ENCODE measurements around the gene RGMA.

The RGMA gene

DNA sequence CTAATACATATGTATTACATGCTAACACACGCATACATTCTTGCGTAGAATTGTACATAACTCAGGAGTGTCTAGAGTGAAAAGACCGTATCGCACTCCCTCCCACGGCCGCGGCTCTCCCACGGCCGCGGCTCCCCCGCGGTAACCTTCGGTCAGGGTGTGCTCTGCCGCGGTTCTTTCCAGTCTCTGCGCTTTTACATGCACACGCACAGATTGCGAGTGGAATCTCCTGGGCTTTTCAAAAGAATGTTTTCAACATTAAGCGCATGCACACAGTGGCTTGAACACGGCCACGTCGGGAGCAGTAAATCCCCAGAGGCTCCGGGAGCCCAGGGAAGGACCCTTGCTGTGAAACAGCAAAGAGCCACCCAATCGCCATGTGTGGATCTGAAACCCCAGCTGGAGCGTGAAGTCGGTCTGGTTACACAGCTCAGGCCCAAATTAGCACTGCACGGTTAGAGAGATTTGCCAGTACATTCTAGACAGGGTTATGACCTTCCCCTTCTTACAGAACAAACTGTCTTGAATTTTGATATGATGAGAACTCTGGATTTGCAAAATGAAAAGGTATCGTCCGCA lies 805 bp upstream of the RGMA start:
- FAIRE-seq: no peak

DNA sequence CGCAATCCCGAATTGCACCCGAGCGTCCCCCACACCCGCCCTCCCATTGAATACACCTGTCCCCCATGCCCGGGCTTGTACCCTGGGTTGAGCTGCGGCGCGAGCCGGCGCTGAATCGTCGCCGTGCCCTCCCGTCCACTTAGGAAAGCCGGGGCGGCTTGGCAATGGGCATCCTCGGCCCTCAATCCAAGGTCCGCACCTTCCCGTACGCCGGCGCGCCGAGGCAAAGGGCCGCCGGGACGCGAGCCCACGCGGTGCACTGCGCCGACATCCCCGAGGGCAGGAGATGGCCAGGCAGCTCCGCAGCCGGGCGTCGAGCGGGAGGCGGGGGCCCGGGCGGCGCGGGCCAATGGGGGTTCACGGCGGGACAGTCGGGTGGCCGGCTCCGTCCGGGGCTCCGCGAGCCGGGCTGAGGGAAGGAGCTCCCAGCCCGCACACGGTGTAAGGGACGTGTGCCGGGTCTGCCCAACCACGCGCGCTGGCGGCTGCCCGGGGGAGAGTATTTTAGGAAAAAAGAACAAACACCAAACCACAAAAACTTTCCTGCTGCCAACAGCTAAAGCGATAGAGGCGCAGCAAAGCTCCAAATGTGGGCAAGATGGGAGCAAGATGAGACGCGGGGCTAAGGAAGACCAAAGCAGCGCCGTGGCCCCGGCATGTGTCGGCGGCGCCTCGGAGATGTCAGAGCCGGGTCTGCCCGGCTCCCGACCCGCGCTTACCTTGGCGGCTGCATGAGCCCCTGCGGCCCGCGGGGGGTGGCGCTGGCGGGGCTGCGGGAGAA lies 621 bp downstream of the RGMA start:
- FAIRE-seq: no peak

DNA sequence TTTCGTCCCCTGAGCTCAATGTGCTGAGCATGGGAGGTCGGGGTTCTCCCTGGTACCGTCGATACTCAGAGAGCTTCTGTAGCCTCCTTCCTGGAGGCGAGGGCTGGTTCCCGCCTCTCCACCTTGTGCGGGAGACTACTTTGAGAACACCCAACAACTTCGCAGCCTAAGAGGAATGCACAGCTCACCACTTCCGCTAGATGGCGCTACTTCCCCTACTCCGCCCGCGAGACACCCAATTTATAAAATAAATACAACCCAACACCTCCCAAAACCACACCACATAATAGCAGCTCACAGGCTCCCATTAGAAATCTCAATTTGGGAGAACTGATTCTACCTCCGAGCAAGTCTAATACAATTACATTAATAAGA lies 1.2 kb downstream of the RGMA start:
- peak; percentile 62 for FAIRE-seq

DNA sequence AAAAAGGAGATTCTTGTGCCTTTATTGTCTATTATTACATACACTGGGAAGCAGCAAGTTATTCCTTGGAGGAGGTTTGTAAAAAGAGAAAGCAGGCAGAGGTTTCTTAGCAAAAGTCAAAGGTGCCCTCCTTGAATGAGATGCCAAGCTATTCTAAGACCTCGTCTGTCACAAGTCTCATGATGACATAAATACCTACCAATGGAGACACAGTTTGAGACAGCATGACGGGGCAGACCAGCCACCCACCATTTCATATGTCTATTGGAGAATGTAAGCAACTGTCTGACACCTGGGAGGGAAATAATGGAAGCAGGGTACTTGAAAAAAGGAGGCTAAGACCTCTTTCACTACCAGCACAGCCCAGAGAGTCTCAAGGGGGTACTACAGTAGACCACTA lies 2.2 kb downstream of the RGMA start:
- FAIRE-seq: no peak

DNA sequence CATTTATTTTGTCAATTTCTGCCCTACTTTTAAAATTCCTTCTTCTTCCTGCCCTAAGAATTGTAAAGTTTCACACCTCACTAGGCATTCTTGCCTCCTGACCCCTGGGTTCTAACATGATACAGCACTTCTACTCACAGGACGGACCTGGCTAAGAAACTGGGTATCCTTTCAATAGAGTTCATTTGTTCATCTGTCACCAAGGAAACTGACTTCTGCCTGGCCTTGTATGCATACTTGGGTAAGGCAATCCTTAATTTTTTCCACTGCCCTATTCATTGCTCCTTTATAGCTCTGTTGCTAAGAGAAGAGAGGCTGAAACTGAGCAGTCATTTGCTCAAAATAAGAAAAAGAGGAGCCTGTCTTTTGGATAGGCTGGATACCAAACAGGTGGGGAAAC lies 3.3 kb downstream of the RGMA start:
- FAIRE-seq: no peak

DNA sequence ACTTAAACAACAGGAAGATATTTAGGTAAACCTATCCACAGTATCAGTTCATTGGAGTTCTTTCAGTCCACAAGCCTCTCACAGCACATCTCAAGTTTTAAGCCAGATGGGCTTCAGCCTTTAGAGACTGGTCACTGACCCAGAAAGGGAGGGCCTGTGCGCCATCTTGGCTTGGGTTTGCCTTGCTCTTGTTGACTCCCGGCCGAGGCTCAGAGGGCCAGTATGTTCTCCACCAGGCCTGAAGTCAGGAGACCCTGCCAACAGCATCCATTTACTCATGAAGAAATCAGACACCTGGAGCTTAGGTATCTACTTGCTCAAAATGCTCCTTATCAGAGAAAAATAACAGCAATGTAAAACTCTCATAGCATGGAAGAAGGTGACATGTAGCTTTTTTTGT lies 6.2 kb downstream of the RGMA start:
- no peak for FAIRE-seq

DNA sequence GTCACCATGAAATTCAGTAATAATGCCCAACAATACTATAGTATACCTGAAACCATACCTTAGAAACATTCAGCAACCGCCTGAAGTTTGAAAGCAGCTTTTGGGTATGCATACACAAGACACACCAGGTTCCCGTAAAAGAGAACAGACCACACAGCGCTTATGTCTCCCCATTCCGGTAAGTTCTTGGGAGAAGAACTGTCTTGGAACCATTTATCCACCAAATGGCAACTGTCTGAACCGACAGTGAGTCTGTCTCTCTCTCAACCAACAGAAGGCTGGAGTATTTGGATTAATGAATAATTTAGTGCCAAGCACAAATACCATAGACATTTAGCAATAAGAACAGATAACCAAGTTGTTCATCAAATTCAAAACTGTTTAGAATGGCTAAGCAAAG lies 7.6 kb downstream of the RGMA start:
- no peak for FAIRE-seq

DNA sequence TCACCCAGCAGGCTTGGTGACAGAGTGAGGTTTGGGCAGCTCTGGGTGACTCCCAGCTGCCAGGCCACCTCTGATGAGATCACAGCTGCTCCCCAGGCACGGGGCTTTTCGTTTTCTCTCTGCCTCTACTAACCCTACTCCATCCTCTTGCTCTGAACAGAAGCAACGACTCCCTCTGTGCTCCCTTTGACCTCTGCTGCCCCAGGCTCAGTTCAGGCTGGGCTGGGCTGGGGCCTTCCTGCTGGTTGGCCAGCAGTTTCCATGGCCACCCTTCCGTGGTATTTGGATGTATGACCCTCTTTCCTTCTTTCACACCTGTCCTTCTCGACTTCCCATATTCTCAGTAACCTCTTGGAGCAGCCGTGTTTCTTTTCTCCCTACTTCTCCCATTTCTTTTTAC lies 8.6 kb downstream of the RGMA start:
- FAIRE-seq: no peak

DNA sequence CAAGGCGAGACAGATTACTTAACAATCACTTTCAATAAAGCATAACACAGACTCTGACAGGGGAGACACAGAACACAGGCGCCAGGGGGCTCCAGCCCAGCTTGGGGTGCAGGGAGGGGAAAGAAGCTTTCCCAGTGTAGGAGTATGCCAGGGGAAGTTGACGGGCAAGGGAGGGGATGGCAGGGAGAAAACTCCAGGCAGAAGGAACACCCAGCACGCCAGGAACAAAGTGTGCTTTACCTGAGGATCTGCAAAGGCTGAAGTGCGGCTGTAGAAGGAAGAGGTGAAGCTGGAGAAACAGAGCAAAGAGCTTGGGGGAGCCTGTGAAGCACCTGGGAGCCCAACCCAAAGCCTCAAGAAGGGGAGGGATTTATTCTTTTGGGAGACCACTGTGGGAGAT lies 12.1 kb downstream of the RGMA start:
- no peak for FAIRE-seq

DNA sequence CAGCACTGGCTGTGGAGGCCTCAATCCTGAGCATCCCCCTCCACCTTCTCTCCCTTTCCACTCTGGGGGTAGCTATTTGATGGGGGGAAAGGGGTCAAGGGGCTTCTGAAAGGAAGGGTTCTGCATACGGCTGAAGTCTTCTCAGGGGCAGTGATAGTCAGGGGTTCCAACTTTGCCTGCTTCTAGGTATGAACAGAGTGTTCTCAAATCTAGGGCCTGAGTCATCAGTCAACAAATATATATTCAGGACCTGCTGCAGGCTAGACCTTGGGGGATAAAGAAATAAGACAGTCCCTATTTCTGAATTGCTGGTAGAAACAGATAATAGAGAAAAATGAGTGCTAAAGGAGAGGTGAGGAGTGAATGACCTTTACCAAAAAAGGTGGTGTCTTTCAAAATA lies 12.8 kb downstream of the RGMA start:
- no peak for FAIRE-seq

DNA sequence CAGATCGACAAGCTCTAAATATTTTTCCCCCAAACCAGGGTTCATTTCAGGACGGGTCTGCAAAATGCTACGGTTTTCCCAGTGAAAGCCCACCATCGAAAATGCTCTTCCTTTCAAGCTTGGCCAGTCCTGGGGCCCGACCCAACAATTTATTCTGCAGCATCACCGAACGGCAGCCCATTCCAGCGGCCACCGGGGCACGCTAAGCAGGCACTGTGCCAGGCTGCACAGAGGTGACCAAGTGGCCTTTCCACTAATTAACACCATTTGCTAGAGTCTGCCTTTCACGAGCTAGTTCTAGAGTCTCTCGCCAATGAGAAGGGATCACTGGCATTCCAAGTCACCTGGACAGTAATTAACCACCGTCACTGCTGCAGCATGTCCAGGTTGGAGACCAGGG lies 14.4 kb downstream of the RGMA start:
- no peak for FAIRE-seq

DNA sequence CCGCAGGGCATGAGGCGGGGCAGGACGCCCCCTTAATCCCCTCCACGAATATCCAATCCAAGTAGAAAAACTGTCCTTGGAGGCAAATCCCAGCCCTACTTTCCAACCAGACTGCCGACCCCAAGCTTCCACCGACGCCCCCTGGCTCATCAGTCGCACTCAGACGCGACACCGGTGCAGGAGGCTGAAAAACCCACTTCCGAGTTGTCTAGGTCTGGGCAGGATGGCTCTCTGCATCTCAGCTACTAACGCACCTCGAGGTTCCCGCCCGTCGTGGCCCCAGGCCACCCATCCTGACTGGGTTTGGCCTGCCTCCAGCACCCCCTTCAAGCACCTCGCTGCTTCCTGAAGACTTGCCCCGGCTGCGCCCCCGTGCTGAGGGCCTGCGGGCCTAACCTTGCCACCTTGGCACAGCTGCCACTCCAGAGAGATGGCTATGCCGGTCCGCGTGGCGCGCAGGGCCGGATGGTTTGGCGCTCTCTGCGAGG lies 15.5 kb downstream of the RGMA start:
- no peak for FAIRE-seq

DNA sequence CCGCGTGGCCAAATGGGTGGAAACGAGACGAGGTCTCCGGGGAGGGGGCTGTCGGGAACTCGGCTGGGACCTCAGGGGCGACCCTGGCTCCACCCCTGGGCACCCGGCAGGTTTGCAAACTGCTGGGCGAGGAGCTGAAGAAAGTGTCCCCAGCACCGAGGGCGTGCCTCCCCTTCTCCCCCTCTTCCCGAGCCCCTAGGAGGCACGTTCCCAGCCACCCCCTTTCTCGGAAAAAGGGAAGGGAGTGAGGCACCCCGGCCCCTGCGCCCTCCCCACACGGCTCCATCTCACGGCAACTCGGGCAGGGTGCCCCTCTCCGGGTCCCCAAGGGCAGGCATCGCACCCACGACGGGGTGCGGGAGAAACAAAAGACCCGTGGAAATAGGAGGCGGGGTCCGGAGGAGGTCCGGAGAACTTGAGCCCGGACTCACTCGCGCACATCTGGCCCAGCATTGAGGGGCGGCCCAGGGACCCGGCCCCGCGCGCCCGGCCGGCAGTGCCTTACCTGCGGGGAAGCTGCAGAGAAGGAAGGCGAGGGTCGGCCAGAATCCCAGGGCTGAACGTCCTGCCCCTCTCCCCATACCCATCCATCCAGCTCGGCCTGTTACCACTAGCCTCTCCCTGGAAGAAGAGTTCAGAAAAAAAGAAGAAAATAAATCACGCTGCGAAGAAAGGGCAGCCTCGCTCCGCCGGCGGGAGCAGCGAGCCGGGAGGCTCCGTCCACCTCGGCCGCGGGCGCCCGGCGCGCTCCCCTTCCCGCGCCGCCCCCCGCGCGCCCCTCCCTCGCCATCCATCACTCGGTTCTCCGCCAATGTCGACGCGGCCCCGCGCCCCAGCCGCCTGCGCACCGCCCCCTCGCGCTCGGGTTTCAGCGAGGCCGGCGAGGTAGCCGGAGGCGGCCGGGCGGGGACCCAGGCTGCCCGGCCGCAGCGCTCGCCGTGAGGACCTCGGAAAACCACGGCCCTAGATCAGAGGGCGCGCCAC lies 16.3 kb downstream of the RGMA start:
- no peak for FAIRE-seq

DNA sequence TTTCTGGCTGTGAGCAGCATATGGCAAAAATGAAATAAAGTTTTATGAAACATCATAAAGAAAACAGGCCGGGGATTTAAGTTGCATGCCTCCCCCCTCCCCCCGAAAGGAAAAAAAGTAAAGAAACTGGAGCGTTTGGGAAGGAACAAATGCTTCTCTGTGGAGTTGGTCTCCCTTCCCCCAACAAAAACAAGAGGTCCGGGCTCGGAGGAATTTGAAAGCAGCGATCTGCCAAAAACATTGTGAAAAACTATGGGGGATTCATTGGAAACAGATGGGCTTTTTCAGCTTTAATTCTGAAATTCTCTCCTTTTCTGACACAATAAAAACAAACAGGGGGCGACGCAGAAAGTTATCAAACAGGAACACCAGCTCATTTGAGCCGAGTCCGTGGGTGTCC lies 17.0 kb downstream of the RGMA start:
- FAIRE-seq: no peak

DNA sequence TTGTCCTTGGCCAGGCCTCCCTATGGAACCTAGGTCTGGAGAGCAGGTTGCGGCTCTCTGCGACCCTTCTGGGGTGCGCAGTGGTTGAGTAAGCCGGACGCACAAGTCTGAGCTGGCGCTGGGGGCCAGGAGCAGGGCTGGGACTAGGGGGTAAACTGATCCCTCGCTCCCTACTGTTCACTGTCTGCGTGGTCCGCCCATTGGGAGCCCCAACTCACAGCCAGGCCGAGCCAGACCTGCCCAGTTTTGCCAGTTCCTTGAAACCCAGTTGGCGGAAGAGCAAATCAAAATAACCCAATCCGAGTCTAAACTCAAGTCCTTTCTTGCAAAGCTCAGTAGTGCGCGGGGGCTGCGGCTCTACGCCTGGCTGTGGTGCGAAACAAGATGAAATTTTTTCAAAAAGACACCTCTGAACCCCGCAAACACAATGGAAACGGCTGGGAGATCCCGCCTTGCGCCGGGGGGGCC lies 17.5 kb downstream of the RGMA start:
- no peak for FAIRE-seq

DNA sequence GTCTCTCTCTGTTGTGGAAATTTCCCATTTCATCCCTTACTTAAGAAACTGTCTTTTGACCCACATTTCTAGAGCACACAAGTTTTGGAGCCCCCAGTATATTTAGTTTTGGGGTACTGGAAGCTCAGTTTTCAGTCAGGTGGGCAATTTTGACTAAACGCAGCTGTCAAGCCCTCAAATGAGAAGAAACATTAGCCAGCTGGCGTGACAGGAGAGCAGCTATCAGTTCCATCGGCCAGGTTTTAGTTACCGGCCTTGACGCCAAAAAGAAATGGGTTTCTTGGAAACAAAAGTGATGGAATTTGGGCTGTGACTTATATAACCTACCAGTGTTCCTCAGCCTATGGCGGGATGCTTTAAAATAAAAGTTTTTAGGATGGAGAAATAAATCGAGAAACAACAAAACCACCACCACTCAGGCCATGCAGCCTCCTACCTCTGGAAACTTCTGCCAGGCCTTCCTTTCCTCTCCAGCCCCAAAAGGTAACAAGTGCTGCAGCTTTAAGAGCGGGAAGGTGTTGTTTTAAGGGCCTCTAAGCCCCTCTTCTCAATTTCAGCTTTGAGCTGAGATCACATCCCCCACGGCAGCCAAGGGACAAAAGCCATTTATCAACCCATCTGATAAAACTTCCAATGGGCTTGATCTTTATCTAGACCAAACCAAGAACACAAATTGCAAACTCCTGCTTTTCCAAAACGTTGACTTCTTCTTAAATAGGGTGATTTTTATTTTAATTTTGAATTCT lies 18.3 kb downstream of the RGMA start:
- no peak for FAIRE-seq

DNA sequence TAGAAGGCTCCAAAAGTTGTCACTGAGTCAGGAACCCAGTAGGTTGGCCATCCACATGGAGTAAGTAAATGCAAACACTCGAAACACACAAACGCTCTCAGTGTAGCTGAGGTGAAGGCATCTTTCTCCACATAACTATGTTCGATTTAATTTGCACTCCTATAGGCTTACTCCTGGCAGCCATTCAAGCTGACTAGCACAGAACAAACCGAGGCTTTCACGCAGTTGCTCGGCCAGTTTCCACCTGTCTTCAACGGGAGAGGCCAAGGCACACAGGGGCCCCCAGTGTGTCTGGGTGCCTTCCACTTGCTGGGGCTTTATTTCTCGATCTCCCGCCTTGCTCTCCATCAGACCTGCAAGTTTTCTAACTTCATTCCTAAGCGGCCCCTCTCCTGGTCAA lies 18.9 kb downstream of the RGMA start:
- no peak for FAIRE-seq

DNA sequence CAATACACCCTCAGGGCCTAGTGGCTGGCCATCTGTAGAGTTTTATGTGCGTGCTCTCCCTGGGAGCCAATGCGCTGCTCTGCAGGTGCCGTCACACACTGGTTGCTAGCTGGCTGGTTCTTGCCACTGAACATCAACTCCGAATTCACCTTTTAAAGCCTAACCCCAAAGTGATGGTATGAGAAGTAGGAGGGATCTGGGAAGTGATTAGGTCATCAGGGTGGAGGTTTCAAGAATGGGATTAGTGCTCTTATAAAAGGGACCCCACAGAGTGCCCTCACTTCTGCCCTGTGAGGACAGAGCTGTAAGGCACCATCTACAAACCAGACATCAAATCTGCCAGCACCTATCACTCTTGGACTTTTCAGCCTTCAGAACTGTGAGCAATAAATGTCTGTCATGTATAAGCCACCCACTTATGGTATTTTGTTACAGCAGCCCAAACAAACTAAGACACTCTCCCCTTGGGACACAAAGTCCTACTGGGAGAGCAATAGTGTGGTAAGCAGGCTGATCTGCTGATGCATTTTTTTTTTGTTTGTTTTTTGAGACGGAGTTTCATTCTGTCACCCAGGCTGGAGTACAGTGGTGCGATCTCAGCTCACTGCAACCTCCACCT lies 20.3 kb downstream of the RGMA start:
- no peak for FAIRE-seq

DNA sequence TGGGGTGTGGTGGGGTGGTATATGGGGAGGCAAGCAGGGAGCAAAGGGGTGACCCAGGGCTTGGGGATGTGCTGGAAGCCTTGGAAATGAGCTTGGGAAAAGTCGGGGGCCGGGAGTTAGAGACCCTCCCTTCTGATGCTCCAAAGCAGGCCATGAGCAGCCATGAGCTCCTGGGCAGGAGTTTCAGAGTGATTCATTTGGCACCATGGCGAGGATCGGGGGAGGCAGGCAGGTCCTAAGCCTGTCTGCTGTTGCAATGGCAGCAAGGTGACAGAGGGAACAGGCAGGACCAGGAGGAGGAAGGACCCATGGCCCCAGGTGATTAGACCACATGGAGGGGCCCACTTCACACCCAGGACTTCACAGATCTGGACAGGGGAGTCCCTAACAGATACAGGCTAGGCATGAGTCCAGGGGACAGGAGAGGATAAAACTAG lies 21.3 kb downstream of the RGMA start:
- no peak for FAIRE-seq

DNA sequence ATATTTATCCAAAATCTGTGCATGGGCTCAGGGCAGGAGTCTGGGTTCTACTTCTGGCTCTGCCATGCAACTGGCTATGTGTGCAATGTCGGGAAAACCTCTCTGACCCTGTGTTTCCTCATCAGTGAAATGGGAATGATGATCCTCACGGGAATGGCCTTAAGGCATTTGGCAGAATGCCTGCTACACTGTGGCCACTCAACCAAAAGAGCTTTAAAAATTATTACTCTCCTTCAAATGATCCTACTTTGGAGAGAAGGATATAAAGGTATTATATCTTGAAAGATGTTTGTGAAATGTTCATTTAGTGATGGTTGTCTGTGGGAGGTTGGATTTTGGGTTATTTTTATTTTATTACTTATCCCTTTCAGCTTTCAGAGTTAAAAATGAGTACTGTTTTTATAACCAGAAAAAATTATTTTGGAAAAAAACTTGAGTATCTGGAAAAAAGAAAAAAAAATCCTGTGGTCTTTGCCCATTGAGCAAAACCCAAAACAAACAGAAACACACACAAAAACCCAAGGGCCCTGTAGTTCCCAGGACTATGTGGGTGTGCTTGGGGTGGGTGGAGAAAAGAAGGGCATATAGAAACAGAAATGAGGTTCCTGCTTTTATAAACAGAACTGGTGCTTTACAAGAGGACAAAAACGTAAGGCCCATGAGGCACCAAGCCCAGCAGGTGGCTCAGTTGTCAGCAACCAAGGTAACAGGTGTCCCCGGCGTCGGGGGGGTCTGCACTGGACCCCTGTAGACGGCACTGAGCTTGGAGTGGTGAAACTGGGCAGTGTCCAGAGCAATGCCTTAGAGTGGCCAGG lies 22.0 kb downstream of the RGMA start:
- FAIRE-seq: no peak

DNA sequence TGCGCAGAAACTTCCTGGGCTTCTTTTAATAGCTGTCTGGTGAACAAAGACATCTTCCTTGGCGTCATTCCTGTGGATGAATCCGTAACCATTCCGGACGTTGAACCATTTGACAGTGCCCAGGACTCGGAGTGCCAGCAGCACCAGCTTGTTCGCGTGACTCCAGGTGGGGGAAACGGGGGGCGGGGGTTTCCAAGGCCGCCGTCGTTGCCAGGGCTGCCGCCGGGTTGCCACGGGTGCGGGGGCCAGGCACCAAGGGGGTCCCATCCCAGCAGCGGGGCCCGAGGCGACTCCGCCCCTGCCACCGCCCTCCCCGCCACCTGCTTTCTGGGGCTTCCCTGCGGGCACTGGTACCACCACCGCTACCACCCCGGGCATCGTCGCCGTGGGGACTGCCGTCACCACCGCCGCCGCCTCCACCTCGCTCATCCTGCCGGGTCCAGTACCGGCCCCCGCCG lies 22.8 kb downstream of the RGMA start:
- FAIRE-seq: no peak
